PFSK-1 (cell line): Measurements from ENCODE around the gene ZCCHC14.

ENCODE experiments used
- FOXP2 ChIP-seq: optimal IDR thresholded peaks from 2 replicates; pipeline ENCODE3; 2011; ENCODE audit warnings: borderline replicate concordance, control low read depth, inconsistent platforms; ENCODE audit not compliant: insufficient read depth; ENCODE audit errors: extremely low read length, extremely low read depth
- POLR2AphosphoS5 ChIP-seq: IDR thresholded peaks from 2 replicates; pipeline ENCODE4 v1.6.1; 2012; ENCODE audit warnings: low read depth, mild to moderate bottlenecking, control low read depth, low read length, moderate library complexity
- SIN3A ChIP-seq: IDR thresholded peaks from 2 replicates; pipeline ENCODE4 v1.6.1; 2012; ENCODE audit warnings: mild to moderate bottlenecking, low read length, moderate library complexity, borderline replicate concordance; ENCODE audit not compliant: insufficient read depth
- TAF1 ChIP-seq: IDR thresholded peaks from 2 replicates; pipeline ENCODE4 v1.6.1; 2012; ENCODE audit warnings: low read length, control low read depth, borderline replicate concordance; ENCODE audit not compliant: insufficient read depth
- TF ChIP-seq, protein P1 (sequence below), 2 experiments: IDR thresholded peaks; 2 replicates each; pipeline versions ENCODE4 v1.6.1 to v1.8.0; 2011 to 2012; ENCODE audit warnings: low read depth in 2 of 2, low read length in 2 of 2, control low read depth in 1 of 2, inconsistent platforms in 1 of 2, mild to moderate bottlenecking in 1 of 2, moderate library complexity in 1 of 2; ENCODE audit not compliant: insufficient read depth in 1 of 2

DNA sequence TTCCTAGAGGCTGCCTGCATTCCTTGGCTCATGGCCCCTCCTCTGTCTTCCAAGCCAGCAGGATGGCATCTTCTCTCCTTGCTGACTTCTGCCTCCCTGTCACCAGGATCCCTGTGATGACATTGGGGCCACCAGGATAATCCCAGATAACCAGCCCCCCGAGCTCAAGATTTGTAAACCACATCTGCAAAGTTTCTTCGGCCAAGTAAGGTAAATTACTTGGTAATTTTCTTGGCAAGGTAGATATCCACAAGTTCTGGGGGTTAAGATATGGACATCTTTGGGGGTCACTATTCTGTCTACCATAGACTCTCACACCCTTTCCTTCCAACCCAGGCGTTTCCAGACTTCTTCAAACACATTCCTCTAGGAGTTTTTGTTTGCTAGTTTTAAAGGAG lies 42.6 kb upstream of the ZCCHC14 start:
- TF ChIP-seq SIN3A (no peak), TAF1 (no peak), POLR2AphosphoS5 (no peak), FOXP2 (no peak)
- TF ChIP-seq, protein P1, sequence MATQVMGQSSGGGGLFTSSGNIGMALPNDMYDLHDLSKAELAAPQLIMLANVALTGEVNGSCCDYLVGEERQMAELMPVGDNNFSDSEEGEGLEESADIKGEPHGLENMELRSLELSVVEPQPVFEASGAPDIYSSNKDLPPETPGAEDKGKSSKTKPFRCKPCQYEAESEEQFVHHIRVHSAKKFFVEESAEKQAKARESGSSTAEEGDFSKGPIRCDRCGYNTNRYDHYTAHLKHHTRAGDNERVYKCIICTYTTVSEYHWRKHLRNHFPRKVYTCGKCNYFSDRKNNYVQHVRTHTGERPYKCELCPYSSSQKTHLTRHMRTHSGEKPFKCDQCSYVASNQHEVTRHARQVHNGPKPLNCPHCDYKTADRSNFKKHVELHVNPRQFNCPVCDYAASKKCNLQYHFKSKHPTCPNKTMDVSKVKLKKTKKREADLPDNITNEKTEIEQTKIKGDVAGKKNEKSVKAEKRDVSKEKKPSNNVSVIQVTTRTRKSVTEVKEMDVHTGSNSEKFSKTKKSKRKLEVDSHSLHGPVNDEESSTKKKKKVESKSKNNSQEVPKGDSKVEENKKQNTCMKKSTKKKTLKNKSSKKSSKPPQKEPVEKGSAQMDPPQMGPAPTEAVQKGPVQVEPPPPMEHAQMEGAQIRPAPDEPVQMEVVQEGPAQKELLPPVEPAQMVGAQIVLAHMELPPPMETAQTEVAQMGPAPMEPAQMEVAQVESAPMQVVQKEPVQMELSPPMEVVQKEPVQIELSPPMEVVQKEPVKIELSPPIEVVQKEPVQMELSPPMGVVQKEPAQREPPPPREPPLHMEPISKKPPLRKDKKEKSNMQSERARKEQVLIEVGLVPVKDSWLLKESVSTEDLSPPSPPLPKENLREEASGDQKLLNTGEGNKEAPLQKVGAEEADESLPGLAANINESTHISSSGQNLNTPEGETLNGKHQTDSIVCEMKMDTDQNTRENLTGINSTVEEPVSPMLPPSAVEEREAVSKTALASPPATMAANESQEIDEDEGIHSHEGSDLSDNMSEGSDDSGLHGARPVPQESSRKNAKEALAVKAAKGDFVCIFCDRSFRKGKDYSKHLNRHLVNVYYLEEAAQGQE (IDR thresholded peaks at IDR 0.05; ENCODE audit: insufficient read depth in 1 of 2, low read depth in 2 of 2, low read length in 2 of 2) = no peak
